Measurements from ENCODE around the gene WNT7A.

The WNT7A gene

GRCh38 chr3:13812034-13812471 is 67.8 kb downstream of the WNT7A start:
- no peak overlapping the region for H3K27ac ChIP-seq
- no peak for TF ChIP-seq CTCF (conservative IDR thresholded peaks at IDR 0.05)

- H3K27ac ChIP-seq = no peak overlapping the region
Measured at GRCh38 chr3:13811614-13812013, 68.3 kb downstream of the WNT7A start.

GRCh38 chr3:13808550-13808949 is 71.3 kb downstream of the WNT7A start:
- TF ChIP-seq CTCF (conservative IDR thresholded peaks at IDR 0.05) = no peak

More at GRCh38 chr3:13811614-13812013, 68.3 kb downstream of the WNT7A start:
- no peak for TF ChIP-seq CTCF (conservative IDR thresholded peaks at IDR 0.05)

GRCh38 chr3:13801361-13802204 is 78.3 kb downstream of the WNT7A start:
- no peak overlapping the region for H3K27ac ChIP-seq
- TF ChIP-seq CTCF (conservative IDR thresholded peaks at IDR 0.05) = no peak

More at GRCh38 chr3:13808550-13808949, 71.3 kb downstream of the WNT7A start:
- H3K27ac ChIP-seq = no peak overlapping the region

- H3K27ac ChIP-seq = no peak overlapping the region
- no peak for TF ChIP-seq CTCF (conservative IDR thresholded peaks at IDR 0.05)
Measured at GRCh38 chr3:13800064-13800463, 79.8 kb downstream of the WNT7A start.

GRCh38 chr3:13798401-13798800 is 81.5 kb downstream of the WNT7A start:
- no peak for TF ChIP-seq CTCF (conservative IDR thresholded peaks at IDR 0.05)
- H3K27ac ChIP-seq = no peak overlapping the region

GRCh38 chr3:13796701-13797460 is 83.0 kb downstream of the WNT7A start:
- TF ChIP-seq CTCF (conservative IDR thresholded peaks at IDR 0.05) = no peak
- H3K27ac ChIP-seq = no peak overlapping the region

Measured in VCaP (cell line).